Measurements from ENCODE around the gene ST7.

ST7 gene

DNA sequence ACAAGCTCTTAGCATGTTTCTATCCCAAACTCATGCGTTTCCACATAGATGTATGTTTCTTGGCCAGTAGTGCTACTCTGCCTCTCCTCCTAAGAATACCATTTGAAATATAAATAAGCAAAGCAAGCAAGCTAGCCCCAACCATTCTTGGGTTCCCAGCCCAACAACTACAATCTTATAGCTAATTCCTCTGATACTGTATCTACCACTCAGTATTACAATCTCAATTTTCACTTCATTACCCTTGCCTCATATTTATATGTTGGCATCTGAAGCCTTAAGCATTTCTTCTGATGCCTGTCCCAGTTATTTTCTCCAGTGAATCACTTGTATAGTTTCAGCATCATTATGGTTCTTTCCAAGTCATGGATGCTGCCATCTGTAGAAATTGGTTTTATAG lies 181.1 kb downstream of the ST7 start:
- DNase-seq = no peak

DNA sequence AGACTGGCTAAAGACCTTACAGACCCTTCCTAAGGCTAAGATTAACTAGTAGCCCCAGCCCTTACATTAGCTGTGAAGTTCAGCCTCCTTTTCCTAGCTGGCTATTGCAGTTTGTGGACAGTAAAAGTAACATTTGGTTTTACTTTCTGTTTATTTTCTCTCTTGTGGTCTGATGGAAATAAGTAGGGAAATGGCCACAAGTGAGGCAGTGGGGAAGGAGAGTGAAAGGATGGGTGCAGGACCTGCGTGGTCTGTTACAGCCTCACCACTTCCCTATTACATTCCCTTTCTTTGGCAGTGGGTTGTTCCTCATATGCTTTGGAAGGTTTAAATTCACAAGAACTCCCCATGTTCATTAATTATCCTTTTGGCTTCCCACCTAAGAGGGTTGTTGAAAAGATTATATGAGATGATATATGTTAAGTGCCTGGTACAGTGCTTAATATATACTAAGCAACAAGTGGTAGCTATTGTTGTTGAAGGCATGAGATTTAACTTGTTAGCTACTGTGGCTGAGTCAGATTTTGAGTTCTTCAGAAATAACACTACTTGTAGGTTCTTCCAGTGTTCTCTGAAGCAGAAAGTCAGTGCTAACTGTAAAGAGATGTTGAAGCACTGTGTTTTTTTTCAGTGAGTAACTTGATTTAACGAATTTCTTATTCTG lies 181.7 kb downstream of the ST7 start:
- DNase-seq = no peak

DNA sequence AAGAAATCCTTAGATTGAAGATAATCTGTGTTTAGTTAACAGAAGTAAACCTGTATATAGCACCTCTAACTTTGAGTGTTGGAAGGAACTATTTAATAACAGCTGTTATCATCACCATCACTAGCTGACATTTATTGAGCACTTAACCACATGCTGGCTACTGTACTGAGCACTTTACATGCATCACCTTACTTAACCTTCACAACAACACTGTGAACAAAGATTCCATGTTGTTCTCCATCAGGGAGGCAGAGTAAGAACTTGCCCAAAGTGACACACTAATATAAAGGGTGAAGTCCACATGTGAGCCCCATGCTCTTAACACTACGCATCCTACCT lies 182.2 kb downstream of the ST7 start:
- DNase-seq = no peak

DNA sequence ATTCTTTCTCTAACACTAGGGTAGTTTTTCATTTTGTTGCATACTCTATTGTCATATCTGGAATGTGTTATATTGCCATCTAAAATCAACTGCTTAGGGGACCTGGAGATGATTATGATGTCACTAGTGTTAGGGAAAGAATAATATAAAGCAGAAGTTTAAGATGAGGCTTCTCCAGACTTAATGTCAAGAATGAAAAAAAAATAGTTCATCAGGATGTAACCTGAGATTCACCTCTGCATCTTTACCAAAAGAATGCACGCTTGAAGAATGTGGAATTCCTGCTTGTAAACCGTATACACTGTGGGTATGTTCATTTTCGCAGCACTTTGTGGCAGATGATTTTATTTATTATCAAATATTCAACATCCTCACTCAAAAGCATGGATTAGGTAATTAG lies 184.6 kb downstream of the ST7 start:
- no peak for DNase-seq

DNA sequence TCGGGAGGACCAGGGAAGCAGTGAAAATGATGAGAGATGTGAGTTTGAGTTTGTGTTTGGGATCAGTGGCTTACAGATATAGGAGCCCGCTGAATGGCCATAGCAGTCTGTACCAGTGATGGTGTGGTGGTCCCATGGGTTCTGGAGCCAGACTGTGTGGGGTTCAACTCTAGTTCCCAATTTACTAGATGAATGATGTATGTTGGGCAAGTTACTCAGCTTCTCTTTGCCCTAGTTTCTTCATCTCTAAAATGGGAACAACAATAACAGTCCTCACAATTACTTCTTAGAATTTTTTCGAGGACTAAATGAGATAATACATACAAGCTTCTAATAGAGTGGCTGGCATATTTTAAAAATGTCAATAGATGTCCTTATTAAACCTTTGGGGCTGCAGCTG lies 185.2 kb downstream of the ST7 start:
- DNase-seq = no peak

DNA sequence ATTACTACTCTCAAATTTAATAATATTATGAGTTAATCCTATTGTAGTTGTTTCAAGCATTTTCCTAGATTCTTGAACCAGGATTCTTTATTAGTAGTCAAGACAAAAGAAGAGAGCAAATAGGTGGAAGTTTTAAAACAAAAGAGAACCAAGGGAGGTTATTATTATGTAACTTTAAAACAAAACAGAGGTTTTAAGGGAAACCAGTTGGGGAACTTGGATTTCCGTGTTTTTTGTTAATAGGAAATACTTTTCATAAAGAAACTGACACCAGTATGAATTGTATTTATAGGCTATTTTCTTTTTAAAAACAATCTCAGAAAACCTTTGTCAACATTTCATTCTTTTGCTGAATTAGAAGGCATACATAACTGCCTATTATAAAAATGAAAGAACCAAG lies 185.7 kb downstream of the ST7 start:
- DNase-seq = no peak

DNA sequence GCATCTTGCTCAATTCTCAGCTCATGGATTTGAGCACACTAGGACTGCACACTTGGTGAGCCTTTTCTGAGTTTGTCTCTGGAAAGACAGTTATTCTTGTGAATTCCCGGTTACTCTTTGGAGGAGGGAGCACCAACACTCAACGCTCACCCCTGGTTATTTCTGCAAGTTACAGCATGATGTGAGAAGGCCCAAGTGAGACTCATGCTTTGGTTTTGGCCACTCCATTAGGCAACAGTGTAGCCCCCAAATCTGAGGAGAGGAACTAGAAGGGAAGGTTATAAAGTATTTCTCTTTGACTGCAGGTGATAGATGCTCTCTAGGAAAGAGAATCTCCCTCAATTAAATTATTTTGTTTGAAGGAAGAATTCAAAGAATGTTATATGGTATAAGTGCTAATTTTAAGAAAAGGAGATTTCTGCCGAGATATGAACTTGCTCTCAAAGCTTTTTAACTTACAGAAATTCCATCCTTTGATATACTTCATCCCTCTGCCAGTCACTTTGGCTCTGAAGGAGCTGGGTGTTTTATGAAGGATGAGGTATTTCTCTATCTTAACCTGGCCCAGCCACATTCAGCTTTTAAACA lies 186.2 kb downstream of the ST7 start:
- DNase-seq = no peak

DNA sequence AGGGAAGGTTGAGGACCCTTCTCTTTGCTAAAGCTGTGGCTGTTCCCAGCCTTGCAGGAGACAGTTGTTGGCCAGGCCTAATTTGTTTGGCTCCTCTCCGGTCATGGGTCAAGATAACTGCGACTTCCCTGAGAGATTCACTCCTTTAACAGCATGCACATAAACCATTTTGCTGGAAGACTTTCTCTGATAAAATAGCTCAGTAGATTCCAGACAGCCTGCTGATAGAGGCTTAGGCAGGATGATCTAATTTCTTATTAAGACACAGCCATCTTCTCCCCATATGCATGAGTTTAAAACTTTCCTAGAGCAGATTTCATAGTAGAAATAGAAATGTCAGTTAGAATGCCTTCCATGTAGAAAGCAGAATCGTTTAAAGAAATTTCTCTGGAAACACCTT lies 187.6 kb downstream of the ST7 start:
- no peak for DNase-seq

DNA sequence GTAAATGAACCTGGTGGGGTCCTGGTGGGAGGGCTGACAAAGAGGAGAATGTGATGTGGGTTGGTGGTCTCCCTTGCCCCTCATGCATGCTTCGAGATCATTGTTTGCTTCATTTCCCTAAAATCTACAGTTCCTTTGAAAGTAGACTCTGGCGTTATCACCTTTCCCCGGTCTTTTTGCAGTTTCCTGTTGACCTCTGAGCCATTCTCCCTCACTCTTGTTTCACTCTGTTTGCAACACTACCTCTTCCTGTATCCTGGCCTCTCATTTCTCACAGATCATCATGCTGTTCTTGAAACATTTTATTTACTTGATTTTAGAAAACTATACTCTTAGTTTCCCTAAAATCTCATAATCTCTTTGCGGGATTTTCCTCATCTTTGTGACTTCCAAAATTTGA lies 189.8 kb downstream of the ST7 start:
- no peak for DNase-seq

DNA sequence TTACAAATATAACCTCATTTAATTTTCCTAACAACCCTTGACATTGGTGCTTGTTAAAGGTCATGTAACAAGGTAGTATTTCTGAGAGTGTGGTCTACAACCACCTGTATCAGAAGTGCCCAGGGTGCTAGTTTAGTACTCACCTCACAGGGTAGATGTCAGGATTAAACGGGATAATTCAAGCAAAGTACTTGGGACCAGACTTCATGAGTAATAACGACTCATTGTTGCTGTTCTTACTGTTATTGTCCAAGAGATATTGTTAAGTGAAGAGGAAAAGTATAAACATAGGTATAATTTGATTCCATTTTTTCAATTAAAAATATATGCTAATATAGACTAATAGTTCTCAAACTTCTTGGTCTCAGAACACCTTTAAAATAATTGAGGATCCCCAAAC lies 190.3 kb downstream of the ST7 start:
- no peak for DNase-seq

DNA sequence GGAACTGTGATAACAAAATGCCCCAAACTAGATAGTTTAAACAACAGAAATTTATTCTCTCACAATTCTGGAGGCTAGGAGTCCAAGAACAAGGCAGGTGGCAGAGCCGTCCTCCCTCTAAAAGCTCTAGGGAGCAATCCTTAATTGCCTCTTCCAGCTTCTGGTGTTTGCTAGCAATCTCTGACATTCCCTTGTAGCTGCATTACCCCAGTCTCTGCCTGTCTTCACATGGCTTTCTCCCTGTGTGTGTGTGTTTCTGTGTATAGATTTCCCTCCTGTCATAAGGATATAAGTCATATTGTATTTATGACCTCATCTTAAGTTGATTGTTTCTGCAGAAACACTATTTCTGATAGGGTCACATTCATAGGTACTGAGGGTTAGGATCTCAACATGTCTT lies 192.0 kb downstream of the ST7 start:
- DNase-seq = no peak

DNA sequence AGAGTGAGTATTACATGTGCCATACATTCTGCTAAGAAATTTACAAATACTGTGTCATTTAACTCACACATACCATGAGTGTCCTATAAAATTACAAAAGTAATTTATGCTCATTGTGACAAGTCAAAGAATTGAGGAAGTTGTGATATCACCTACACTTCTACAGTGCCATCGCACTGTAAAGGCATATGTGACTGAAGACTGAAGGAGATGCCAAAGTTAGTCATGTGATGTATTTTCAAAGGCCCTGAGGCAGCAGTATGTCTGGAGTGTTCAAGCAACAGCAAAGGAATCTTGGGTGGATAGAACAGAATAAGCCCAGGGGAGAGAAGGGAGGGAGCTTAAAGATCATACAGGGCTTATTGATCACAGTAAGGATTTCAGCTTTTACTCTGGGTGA lies 192.8 kb downstream of the ST7 start:
- no peak for DNase-seq

DNA sequence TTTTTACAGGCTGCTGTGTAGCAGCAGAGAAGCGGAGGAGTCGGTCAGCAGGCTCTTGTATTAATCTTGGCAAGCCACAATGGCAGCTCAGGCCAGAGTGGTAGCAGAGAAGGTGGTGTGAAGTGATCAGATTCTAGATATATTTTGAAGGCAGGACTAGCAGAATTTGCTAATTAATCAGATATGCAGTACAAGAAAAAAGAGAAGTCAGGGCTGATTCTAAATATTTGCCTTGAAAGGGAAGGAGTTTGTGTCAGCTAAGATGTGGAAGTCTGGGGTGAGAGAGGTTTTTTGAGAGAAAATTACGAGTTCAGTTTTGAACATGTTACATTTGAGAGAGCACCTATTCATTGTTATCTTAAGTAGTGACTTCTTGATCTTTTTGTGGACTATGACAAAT lies 193.2 kb downstream of the ST7 start:
- DNase-seq = no peak

DNA sequence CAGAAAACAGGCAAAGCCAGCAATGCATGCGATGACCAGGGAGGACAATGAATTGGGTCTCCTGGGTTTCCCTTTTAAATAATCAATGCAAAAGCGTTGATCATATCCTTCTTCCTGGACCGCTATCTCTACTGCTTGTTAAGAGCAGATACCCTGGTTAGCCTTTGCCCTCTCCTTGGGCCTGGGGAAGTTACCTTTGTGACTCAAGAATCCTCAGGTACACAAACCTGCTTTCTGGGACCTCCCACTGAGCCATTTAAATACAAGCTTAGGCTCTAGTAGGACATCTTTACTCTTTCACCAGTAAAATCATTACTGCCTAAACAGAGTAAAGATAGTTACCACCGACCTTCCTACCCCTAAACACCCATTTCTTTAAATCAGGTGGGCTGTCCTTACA lies 195.7 kb downstream of the ST7 start:
- DNase-seq = no peak

DNA sequence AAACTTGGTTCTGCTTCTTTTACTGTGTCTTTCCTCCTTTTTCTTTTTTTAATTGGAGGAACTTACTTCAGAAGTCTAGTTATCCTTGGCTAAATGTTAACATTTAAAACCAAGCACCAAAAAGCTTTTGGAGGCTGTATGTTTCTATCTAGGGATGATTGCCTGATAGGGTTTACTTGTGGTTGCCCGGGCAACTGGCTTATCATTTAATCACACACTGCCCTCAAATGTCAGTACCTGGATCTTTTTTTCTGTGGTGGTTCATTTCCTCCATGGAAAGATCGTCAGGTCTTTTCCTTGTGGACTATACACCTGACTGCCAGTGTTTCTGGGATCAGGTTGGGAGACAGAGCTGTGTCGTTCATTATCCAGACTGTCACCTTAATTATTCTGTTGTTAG lies 196.4 kb downstream of the ST7 start:
- DNase-seq = no peak

DNA sequence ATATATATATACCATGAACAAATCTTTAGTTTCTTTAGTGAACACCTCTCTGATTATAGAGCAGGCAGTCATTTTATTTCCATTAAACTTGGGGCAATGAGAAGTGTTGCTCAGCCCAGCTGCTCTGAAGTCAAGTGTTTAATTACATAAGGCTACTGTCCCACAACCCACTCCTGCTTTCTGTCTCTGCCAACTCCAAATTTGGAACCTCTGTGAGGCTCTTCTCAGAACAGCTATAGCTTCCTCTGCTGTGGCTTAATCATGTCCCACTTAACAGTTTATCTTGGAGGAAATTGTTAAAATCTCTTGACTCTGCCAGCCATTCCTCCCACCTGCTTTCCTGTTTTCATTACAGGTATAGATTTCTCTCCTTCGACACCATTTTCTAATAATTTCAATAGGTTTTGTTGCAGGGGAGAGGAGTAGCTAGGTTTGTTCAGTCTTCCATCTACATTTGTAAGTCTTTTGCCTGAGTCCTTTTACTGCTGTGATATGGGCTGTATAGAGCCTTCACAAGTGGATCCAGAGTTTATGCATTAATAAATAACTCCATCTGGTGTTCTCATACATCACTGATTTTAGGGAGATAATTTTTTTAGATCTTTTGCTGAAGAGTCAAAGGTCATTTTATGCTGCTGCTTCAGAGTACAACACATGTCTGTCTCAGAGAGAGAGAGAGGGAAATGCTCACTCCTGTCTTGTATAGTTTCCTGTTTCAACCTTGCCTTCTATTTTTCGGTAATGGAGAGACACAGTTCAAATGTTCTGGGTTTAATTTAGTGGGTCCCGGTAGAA lies 199.1 kb downstream of the ST7 start:
- no peak for DNase-seq

DNA sequence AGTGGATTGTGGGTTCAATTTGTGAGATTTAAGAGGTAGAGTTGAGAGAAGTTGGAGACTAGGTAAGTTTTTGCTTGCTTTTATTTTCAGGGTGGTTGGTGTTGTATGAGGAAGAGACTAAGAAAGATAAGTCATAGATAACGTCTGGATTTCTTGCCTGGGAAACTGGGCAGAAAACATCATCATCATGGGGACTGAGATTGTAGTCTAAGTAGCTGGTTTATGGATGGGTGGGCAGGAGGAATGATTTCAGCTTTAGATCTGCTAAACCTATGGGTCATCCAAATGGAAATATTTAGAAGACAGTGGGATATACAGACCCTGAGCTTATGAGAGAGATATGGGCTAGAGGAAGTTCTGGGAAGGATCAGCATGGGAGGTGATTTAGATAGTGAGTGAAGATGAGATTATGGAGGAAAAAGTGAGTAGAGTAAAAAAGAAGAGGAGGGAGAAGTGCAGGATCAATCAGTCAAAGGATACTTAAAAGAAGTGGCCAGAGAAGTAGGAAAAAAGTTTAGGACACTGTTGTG lies 199.8 kb downstream of the ST7 start:
- no peak for DNase-seq

DNA sequence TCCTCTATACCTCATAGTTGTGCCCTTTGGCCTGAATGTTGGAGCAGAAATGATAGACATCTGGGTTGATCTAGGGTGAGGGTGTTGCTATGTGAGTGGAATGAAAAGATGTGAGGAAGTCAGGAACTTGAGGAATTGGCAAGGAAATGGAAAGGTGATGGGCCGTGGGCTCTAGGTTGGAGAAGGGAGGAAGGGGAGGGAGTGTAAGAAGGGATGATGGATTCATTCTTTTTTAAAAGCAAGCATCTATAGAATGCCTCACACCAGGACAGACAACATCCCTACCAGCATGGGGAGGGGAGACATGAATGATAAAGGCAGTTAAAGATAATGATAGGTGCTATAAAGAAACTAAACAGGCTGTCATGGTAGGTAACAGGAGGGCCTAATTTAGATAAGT lies 201.4 kb downstream of the ST7 start:
- no peak for DNase-seq

DNA sequence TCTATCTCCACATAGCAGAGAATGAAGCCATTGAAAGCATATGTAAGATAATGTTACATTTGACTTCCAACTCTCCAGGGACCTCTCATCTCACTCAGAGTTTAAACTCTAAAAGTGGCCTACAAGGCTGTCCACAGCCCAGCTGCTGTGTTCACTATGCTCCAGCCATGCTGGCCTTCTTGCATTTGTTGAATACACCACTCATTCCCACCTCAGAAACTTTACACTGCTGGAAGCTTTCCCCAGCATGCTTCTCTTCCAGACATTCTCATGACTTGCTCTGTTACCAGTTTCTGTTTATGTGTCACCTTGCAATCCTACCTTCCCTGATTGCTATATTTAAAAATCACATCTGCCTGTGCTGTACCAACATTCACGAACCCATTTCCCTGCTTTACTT lies 202.4 kb downstream of the ST7 start:
- DNase-seq = no peak

DNA sequence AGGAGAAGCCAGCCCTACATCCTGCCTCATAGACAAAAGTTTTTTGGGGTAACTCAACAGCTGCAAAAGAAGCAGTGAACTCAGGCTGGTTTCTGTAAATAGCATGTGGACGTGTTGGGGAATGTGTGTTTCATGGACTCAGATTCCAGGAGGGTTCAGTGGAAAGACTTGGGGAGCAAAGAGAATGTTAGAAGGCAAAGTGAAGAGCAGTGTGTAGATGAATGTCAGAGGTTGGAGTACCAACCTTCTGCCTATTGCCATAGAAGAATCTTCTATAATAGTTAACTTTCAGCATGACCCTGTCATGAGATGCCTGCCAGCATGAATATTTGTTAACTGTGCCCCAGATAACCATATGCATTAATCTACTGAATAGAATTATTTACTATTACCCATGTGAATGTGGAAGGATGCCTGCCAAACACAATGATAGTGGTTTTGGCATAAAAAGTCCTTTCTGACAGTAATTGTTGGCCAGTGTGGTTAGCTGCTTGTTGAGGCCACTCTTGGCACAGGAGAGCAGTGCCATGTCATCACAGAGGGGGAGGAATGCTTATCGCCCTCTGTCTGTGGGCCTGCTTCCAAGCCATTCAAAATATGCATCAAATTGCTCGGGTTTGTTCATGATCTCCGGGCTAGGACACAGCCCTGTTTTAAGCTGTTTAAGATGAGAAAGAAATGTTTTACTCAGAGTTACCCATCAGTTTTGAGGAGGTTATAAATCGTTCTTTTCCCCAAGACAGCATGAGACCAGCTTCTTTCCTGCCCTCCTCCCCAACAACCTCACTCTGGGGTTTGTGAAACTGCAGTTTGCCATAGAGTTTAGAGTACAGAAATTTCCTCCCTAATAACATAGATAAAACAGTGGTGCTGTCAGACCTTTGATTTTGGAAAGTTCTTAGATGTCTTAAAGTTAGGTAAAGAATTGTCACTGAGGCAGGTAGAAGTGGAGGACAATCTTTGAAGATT lies 204.2 kb downstream of the ST7 start:
- DNase-seq = no peak

DNA sequence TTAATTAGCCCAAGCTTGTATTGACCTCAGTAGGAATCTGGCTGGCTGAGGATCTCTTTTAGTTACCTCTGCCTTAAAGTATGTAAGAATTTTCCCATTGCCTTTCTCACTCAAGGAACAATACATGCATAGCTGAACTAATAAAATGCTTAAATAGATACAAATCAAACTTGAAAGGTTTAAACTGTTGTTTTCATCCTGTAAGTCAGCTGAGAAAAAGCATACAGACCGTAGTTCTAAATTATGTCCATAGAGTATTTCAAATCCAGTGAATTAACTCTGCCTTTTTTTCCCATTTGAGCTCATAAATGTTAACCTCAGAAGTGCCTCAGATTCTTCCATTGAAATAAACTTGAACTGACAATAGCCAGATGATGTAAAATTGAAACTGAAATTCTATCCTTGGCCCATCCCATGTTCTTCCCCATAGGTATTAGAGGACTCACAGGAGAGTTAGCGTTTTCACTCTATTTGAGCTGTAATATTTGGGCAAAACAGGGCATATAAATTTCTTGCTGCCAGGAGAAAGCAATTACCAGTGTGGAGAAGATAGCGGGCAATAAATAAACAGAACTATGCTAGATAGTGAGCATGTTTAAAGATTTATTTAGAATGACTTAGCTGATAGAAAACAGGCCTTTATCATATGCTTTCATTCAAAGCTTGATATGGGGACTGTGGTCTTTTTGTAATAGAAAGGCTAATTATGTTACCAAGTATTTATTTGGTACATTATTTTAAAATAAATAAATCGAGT lies 205.8 kb downstream of the ST7 start:
- DNase-seq = no peak

DNA sequence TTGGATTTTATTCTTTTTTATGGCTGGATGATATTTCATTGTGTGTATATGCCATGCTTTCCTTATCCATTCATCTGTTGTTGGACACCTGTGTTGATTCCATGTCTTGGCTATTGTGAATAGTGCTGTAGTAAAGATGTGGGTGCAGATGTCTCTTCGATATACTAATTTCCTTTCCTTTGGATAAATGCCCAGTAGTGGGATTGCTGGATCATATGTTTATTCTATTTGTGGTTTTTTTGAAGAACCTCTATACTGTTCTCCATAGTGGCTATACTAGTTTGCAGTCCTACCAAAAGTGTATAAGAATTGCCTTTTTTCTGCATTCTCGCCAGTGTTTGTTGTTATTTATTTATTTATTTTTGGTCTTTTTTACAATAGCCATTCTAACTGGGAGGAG lies 209.8 kb downstream of the ST7 start:
- no peak for DNase-seq

Data from CD4-positive, alpha-beta T cell treated with Interleukin-1 beta for 1 hour (primary cell).